GM19324 (cell line): ENCODE data around the gene ARRDC1.
"Not testable (repeated sequence)": the region's sequence is repeated elsewhere in the genome, so short reads cannot be mapped to it uniquely, and the experiment has no call there.

ENCODE experiments used
- ATAC-seq: cut with Tn5 transposase; IDR thresholded peaks from one replicate; pipeline ENCODE4 v1.9.1; 2021; ENCODE audit warnings: mild to moderate bottlenecking, moderate library complexity; ENCODE audit not compliant: unreplicated experiment, low FRiP score

Gene ARRDC1

GRCh38 chr9:137583347-137583746, 22.1 kb upstream of the ARRDC1 start:
- ATAC-seq = no peak

GRCh38 chr9:137583957-137584356, 21.5 kb upstream of the ARRDC1 start:
- no peak for ATAC-seq

GRCh38 chr9:137586854-137587253, 18.6 kb upstream of the ARRDC1 start:
- ATAC-seq = no peak

- no peak for ATAC-seq
Measured at GRCh38 chr9:137588311-137588710, 17.2 kb upstream of the ARRDC1 start.

- no peak for ATAC-seq
Measured at GRCh38 chr9:137588891-137589290, 16.6 kb upstream of the ARRDC1 start.

GRCh38 chr9:137589441-137590122, 15.9 kb upstream of the ARRDC1 start:
- peak; percentile 20 for ATAC-seq

- ATAC-seq = no peak
Measured at GRCh38 chr9:137590123-137590468, 15.4 kb upstream of the ARRDC1 start.

GRCh38 chr9:137590469-137591383, 14.8 kb upstream of the ARRDC1 start, which contains the start of gene ZMYND19:
Gene ZMYND19 (minus strand): TSS chr9:137590512. CDS start chr9:137590263, 249 bp downstream.
- peak; percentile 89 for ATAC-seq

- ATAC-seq = no peak
Measured at GRCh38 chr9:137592767-137593166, 12.7 kb upstream of the ARRDC1 start.

- ATAC-seq = no peak
Measured at GRCh38 chr9:137593176-137593575, 12.3 kb upstream of the ARRDC1 start.

- not testable (repeated sequence) for ATAC-seq
Measured at GRCh38 chr9:137596577-137596976, 8.9 kb upstream of the ARRDC1 start.

- ATAC-seq = no peak
Measured at GRCh38 chr9:137598943-137599342, 6.5 kb upstream of the ARRDC1 start.

GRCh38 chr9:137602661-137603060, 2.8 kb upstream of the ARRDC1 start:
- no peak for ATAC-seq

GRCh38 chr9:137603879-137604278, 1.6 kb upstream of the ARRDC1 start:
- ATAC-seq = no peak

GRCh38 chr9:137604345-137605086, 970 bp upstream of the ARRDC1 start:
- no peak for ATAC-seq

GRCh38 chr9:137606005-137606621, 627 bp downstream of the ARRDC1 start:
- ATAC-seq = peak; percentile 13

GRCh38 chr9:137606734-137607138, 1.2 kb downstream of the ARRDC1 start:
- ATAC-seq = no peak

GRCh38 chr9:137607141-137607857, 1.8 kb downstream of the ARRDC1 start:
- no peak for ATAC-seq

- ATAC-seq = no peak
Measured at GRCh38 chr9:137610944-137611343, 5.5 kb downstream of the ARRDC1 start.
